HepG2 (cell line): ENCODE data around the gene HOXD8. TPM values are rescaled to one million over a fixed set of nuclear protein-coding genes. Genes with fewer than 3 reads are reported as not detected.

Experiments used
- ATAC-seq: fragments of 200-7000 bp; cut with Tn5 transposase; 3 replicates; pipeline ENCODE4 v1.9.1; 2020; ENCODE audit warnings: mild to moderate bottlenecking, moderate library complexity
- BruUV-seq: library from RNA; stranded (reverse); fragments of 400-500 nt; replicated peaks from 2 replicates; lab custom pipeline; 2021; lab: Mats Ljungman, UMichigan
- CTCF ChIA-PET: fragments of 300-600 bp; formaldehyde crosslinking; extraction: SDS; loops from one replicate; lab custom pipeline; 2021; ENCODE audit warnings: low total read pairs, inconsistent platforms, low intra/inter-chr PET ratio; lab: Yijun Ruan, JAX
- POLR2A ChIA-PET: fragments of 350-600 bp; sonication (Branson Sonifier 250); formaldehyde crosslinking; loops from one replicate; lab custom pipeline; 2020; ENCODE audit warnings: antibody characterized with exemption, inconsistent platforms; lab: Yijun Ruan, JAX
- DNase-seq: peaks from one replicate; pipeline ENCODE4 v3.0.0-alpha.2; 2015; ENCODE audit warnings: low spot score
- FAIRE-seq: peaks from 3 replicates; lab custom pipeline; 2011; peaks lifted over from hg19 to GRCh38; lab: Jason Lieb, UNC
- H2AFZ ChIP-seq: one replicate; pipeline ENCODE4 v1.6.1; 2011; ENCODE audit warnings: low read length, inconsistent platforms
- H3K27ac ChIP-seq: fragments of 300-600 bp; 3 replicates; pipeline ENCODE4 v1.8.0; 2011; ENCODE audit warnings: mixed run types, mild to moderate bottlenecking, mixed read lengths, low read length, inconsistent platforms; ENCODE audit not compliant: insufficient read depth; ENCODE audit errors: extremely low read length
- H3K27me3 ChIP-seq, 2 experiments: fragments of 200-600 bp in 1 of 2; 2 replicates in 1 of 2; 3 replicates in 1 of 2; pipeline versions ENCODE4 v1.6.0 to v1.8.0; 2011; ENCODE audit warnings: low read length in 2 of 2, mild to moderate bottlenecking in 2 of 2, moderate library complexity in 2 of 2, inconsistent platforms in 1 of 2; ENCODE audit not compliant: insufficient read depth in 2 of 2, control insufficient read depth in 1 of 2
- H3K36me3 ChIP-seq, 2 experiments: fragments of 200-600 bp in 1 of 2; replicated peaks in 1 of 2; 2 replicates in 1 of 2; 3 replicates in 1 of 2; pipeline versions ENCODE4 v1.5.1 to v1.8.0; 2011; ENCODE audit warnings: low read length in 2 of 2, inconsistent platforms in 1 of 2; ENCODE audit not compliant: insufficient read depth in 2 of 2, control insufficient read depth in 1 of 2
- H3K4me1 ChIP-seq: 2 replicates; pipeline ENCODE4 v1.5.1; 2012; ENCODE audit warnings: low read length, inconsistent platforms; ENCODE audit not compliant: insufficient read depth
- H3K4me2 ChIP-seq: 2 replicates; pipeline ENCODE4 v1.6.0; 2011; ENCODE audit warnings: low read depth, low read length, inconsistent platforms
- H3K4me3 ChIP-seq, 3 experiments: fragments of 200-600 bp in 1 of 3; sonication (generic), shearing (Covaris generic) in 1 of 3; replicated peaks in 1 of 3; 2 replicates each; pipeline ENCODE4 v1.5.1; 2011 to 2016; ENCODE audit warnings: low read length in 3 of 3, inconsistent platforms in 2 of 3, low read depth in 2 of 3, mild to moderate bottlenecking in 2 of 3, control low read depth in 1 of 3, mixed read lengths in 1 of 3; ENCODE audit not compliant: insufficient read depth in 1 of 3
- H3K79me2 ChIP-seq: one replicate; pipeline ENCODE4 v1.6.1; 2011; ENCODE audit warnings: low read length, inconsistent platforms; ENCODE audit not compliant: insufficient read depth
- H3K9ac ChIP-seq: 2 replicates; pipeline ENCODE4 v1.6.0; 2011; ENCODE audit warnings: mild to moderate bottlenecking, low read depth, low read length, inconsistent platforms; ENCODE audit not compliant: insufficient read depth
- H3K9me3 ChIP-seq: 2 replicates; pipeline ENCODE4 v1.5.1; 2012; ENCODE audit warnings: mild to moderate bottlenecking, low read length
- H4K20me1 ChIP-seq: 2 replicates; pipeline ENCODE4 v1.6.0; 2011; ENCODE audit warnings: inconsistent platforms, mild to moderate bottlenecking, low read length, moderate library complexity; ENCODE audit not compliant: insufficient read depth
- HDAC6 ChIP-seq: fragments of 200-600 bp; sonication (generic); IDR thresholded peaks from 2 replicates; pipeline ENCODE4 v1.7.0; 2017; ENCODE audit warnings: mild to moderate bottlenecking, antibody characterized with exemption, low read length, low read depth
- JARID2 ChIP-seq: sonication (generic); formaldehyde crosslinking; IDR thresholded peaks from 2 replicates; pipeline ENCODE4 v1.8.1; 2023; ENCODE audit warnings: missing genetic modification reagents, inconsistent platforms; ENCODE audit not compliant: insufficient replicate concordance
- NFATC3 ChIP-seq: sonication (generic); formaldehyde crosslinking; IDR thresholded peaks from 2 replicates; pipeline ENCODE4 v1.5.1; 2020; ENCODE audit warnings: mild to moderate bottlenecking, missing genetic modification reagents
- RARA ChIP-seq: IDR thresholded peaks from 2 replicates; pipeline ENCODE4 v1.6.1; 2016; ENCODE audit warnings: missing genetic modification reagents, missing compliant biosample characterization
- RFX5 ChIP-seq: IDR thresholded peaks from 2 replicates; pipeline ENCODE4 v1.6.1; 2011; ENCODE audit warnings: low read depth, low read length, improper control_type of control experiment
- ZNF558 ChIP-seq: sonication (generic); formaldehyde crosslinking; IDR thresholded peaks from 2 replicates; pipeline ENCODE4 v1.9.0; 2022; ENCODE audit warnings: mild to moderate bottlenecking, missing genetic modification reagents, borderline replicate concordance
- WGBS: methylation state at CpG from one replicate; pipeline ENCODE4 v1.1.6; 2017; ENCODE audit warnings: low lambda C conversion rate; 5-methylcytosine and 5-hydroxymethylcytosine counted together
- in situ Hi-C: cut with HindIII; loops from 2 replicates; pipeline ENCODE4 v1.10.0; 2017; ENCODE audit warnings: low pct_unique_long_range_greater_than_20kb; ENCODE audit not compliant: extremely low pct_ligation_motif_present
- intact Hi-C: fragments of 100-400 bp; cut with micrococcal nuclease; formaldehyde crosslinking; loops from one replicate; pipeline ENCODE4 v1.10.0; 2022; ENCODE audit not compliant: unreplicated experiment
- polyA plus RNA-seq, 8 experiments: library from polyadenylated mRNA; depleted of rRNA in 3 of 8; stranded (reverse) in 7 of 8; unstranded in 1 of 8; fragments of >200 nt; fragmentation: Illumina TruSeq in 4 of 8; extraction: Trizol in 4 of 8; gene quantifications; 2 replicates each; pipeline versions ENCODE4 v1.2.1 to v1.2.3, GENCODE V29; 2011 to 2016; ENCODE audit warnings: low read depth in 4 of 8, missing spikeins in 1 of 8, mixed read lengths in 1 of 8; ENCODE audit not compliant: insufficient read depth in 1 of 8
- total RNA-seq, 5 experiments: library from RNA; depleted of rRNA; stranded (reverse); fragments of >200 nt; fragmentation: Illumina TruSeq; extraction: Trizol; gene quantifications; 2 replicates each; pipeline ENCODE4 v1.2.3, GENCODE V29; 2016; ENCODE audit warnings: low read depth in 1 of 5
- TF ChIP-seq, protein P1 (sequence below): IDR thresholded peaks from 2 replicates; pipeline ENCODE4 v1.6.1; 2016; ENCODE audit warnings: control low read depth

Gene HOXD8
- total and polyA plus RNA-seq, 2 of the 13 experiments (the other 11 are each of a cell fraction or from before 2014, with no cell fraction given), result not detected

DNA sequence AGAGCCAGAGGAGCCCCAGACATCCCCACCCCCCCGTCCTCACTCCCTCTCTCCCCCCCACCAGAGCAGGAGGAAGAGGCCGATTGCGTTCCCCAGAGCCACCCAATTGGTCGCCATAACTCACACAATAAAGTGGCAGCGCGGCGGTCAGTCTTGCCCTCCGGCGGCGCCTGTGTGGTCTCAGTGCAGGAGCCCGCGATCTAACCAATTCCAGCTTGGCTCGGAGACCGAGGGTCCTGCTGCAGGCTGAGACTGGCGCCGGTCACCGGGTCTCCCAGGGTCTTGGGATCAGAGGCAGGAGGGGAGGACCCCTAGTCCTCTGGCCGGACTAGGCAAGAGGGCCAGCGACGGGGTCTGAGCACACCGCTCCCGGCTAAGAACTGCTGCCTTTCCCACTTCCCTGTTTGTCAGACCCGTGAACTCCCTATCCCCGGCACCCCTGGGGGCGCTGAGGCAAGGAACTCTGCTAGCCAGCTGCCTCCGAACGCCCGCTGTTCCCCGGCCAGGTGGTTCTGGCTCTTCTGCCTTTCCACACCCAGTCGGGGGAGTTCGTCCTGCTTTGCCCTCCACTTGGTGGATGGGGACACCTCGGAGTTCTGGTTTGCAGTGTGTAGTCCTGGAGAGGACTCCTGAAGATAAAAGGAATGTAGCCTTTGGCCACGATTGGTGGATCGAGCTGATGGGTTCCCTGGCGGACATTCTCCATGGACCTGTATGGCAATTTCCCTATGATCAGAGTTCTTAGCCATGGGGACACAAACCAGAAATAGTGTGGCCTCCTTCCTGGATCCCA, 30.9 kb upstream of the HOXD8 start:
- no TSS peak for BruUV-seq
- in situ Hi-C loops, result loop anchor here (5.0 kb wide), 2 partner anchors 411 to 731 kb away; no protein-coding TSS in a partner anchor
- H2AFZ ChIP-seq, result no peak overlapping the region

DNA sequence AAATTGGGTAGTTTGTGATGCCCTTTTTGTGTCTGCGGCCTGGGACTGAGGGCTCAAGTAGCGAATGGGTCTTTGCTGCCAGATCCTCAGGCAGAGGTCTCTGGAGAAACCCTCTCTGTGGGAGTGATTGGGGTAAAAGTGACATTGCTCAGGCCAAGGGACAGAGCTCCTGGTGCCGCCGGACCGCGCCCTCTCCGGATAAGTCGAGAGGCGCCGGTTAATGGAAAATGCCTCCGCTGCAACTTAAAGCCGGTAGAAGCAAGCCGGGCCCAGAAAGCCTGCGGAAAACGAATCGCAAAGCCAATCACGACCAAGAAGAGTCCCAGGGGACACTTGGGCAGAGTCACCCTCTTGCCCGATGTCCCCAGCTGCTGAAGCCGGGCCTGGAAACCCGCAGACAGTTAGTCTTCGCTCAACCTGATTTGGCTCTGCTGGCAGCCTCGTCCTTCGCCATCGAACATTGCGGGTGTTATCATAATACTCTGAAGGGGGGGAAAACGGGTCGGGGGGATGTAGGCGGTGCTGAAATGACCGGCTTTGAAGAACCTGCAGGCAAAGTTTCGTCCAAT, 30.3 kb upstream of the HOXD8 start:
- Histone ChIP-seq H2AFZ (no peak overlapping the region), H3K4me2 (no peak overlapping the region), H3K27me3 (peaks cover 25 to 98% of the 10 kb centered on the region in 2 experiments)
- TF ChIP-seq RARA (no peak), ZNF558 (CRISPR knock-in tag) (no peak), HDAC6 (no peak), RFX5 (no peak), JARID2 (no peak)
- TF ChIP-seq, protein P1, sequence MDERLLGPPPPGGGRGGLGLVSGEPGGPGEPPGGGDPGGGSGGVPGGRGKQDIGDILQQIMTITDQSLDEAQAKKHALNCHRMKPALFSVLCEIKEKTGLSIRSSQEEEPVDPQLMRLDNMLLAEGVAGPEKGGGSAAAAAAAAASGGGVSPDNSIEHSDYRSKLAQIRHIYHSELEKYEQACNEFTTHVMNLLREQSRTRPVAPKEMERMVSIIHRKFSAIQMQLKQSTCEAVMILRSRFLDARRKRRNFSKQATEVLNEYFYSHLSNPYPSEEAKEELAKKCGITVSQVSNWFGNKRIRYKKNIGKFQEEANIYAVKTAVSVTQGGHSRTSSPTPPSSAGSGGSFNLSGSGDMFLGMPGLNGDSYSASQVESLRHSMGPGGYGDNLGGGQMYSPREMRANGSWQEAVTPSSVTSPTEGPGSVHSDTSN (CRISPR knock-in tag), result no peak
- TF ChIP-seq, all 625 proteins: peak for 0
- ATAC-seq (no peak), FAIRE-seq (no peak), DNase-seq (no peak)
- intact Hi-C loops, result loop anchor here (5.0 kb wide), 1 partner anchor 897 kb away; no protein-coding TSS in a partner anchor
- ChIA-PET CTCF (interaction anchor here (3.0 kb wide), 1 partner anchor 732 kb away, joined by 30 read pairs; no protein-coding TSS in a partner anchor), POLR2A (no interaction called here)
- H4K20me1 ChIP-seq, result no peaks in the 10 kb centered on the region; the same call in 1 of the 2 replicates
- no peaks in the 10 kb centered on the region for H3K9me3 ChIP-seq
- no peak overlapping the region for H3K9ac ChIP-seq
- in situ Hi-C loops, result loop anchor here (5.0 kb wide), 2 partner anchors 412 to 732 kb away; no protein-coding TSS in a partner anchor
- H3K36me3 ChIP-seq, result no peaks in the 10 kb centered on the region
- 63% methylated on average over 30 of the region's 30 CpGs for WGBS
- H3K4me3 ChIP-seq, result no peak overlapping the region
- no peak overlapping the region for H3K27ac ChIP-seq
- H3K79me2 ChIP-seq, result no peaks in the 10 kb centered on the region
- H3K4me1 ChIP-seq, result peaks cover 17% of the 10 kb centered on the region
- BruUV-seq, result no TSS peak

More for the DNA sequence above, 30.9 kb upstream of the HOXD8 start:
- TF ChIP-seq NFATC3 (CRISPR knock-in tag), result no peak
- FAIRE-seq (no peak), DNase-seq (no peak), ATAC-seq (peak; percentile 10; the same call in 1 of the 3 replicates)
- Histone ChIP-seq H3K9ac (no peak overlapping the region), H3K27ac (no peak overlapping the region), H3K9me3 (no peaks in the 10 kb centered on the region), H4K20me1 (no peaks in the 10 kb centered on the region), H3K36me3 (no peaks in the 10 kb centered on the region), H3K79me2 (no peaks in the 10 kb centered on the region), H3K27me3 (peaks cover 25 to 98% of the 10 kb centered on the region in 2 experiments), H3K4me3 (no peak overlapping the region), H3K4me2 (no peak overlapping the region), H3K4me1 (peaks cover 17% of the 10 kb centered on the region)
- ChIA-PET POLR2A (no interaction called here), CTCF (interaction anchor here (0.8 to 3.0 kb wide), 4 partner anchors 408 to 846 kb away, joined by 4 to 33 read pairs (median 24); no protein-coding TSS in a partner anchor)
- intact Hi-C loops, result loop anchor here (5.0 kb wide), 1 partner anchor 896 kb away; no protein-coding TSS in a partner anchor
- 32% methylated on average over 19 of the region's 35 CpGs for WGBS
